Nephron progenitor cell (in vitro differentiated cells): Measurements from ENCODE around the gene CDK11A.
"Not testable (repeated sequence)": the region's sequence is repeated elsewhere in the genome, so short reads cannot be mapped to it uniquely, and the experiment has no call there.

Experiments used
- DNase-seq: peaks from one replicate; pipeline ENCODE4 v3.0.0; 2021
- H3K27ac Mint-ChIP-seq: 2 replicates; pipeline ENCODE4 v1.8.0; 2021; ENCODE audit warnings: mild to moderate bottlenecking, moderate library complexity, mixed read lengths
- H3K27me3 Mint-ChIP-seq: 2 replicates; pipeline ENCODE4 v1.8.0; 2021; ENCODE audit warnings: mild to moderate bottlenecking, low read depth, mixed read lengths; ENCODE audit not compliant: poor library complexity
- H3K36me3 Mint-ChIP-seq: 2 replicates; pipeline ENCODE4 v1.8.0; 2021; ENCODE audit warnings: low read depth, mixed read lengths
- H3K4me1 Mint-ChIP-seq: 2 replicates; pipeline ENCODE4 v1.8.0; 2021; ENCODE audit warnings: mixed read lengths
- H3K4me3 Mint-ChIP-seq: 2 replicates; pipeline ENCODE4 v1.8.0; 2021; ENCODE audit warnings: mild to moderate bottlenecking, moderate library complexity, mixed read lengths
- H3K9me3 Mint-ChIP-seq: 2 replicates; pipeline ENCODE4 v1.8.0; 2021; ENCODE audit warnings: mild to moderate bottlenecking, moderate library complexity, mixed read lengths
- CTCF ChIP-seq: fragments of 200-600 bp; sonication (generic); IDR thresholded peaks from 2 replicates; pipeline ENCODE4 v1.5.0; 2021; ENCODE audit warnings: antibody characterized with exemption

The CDK11A gene

GRCh38 chr1:1678581-1679380 lies 45.4 kb downstream of the CDK11A start:
- no peaks in the 10 kb centered on the region for H3K9me3 Mint-ChIP-seq
- H3K27me3 Mint-ChIP-seq = no peaks in the 10 kb centered on the region
- no peak overlapping the region for H3K4me3 Mint-ChIP-seq
- peaks cover 31% of the 10 kb centered on the region for H3K36me3 Mint-ChIP-seq
- DNase-seq = no peak
- TF ChIP-seq CTCF = no peak
- H3K27ac Mint-ChIP-seq = peak overlapping the region; percentile 91
- peaks cover 38% of the 10 kb centered on the region for H3K4me1 Mint-ChIP-seq

GRCh38 chr1:1677718-1678580 lies 46.2 kb downstream of the CDK11A start:
- Mint-ChIP-seq H3K9me3 (no peaks in the 10 kb centered on the region), H3K4me3 (no peak overlapping the region), H3K27ac (peak overlapping the region; percentile 92), H3K36me3 (peaks cover 32% of the 10 kb centered on the region), H3K27me3 (no peaks in the 10 kb centered on the region), H3K4me1 (peaks cover 30% of the 10 kb centered on the region)
- TF ChIP-seq CTCF = no peak
- DNase-seq = no peak

GRCh38 chr1:1676087-1676486 lies 48.1 kb downstream of the CDK11A start:
- not testable (repeated sequence) for H3K4me3 Mint-ChIP-seq, DNase-seq, H3K27ac Mint-ChIP-seq, H3K27me3 Mint-ChIP-seq, H3K9me3 Mint-ChIP-seq
- H3K36me3 Mint-ChIP-seq = peaks cover 41% of the 10 kb centered on the region
- H3K4me1 Mint-ChIP-seq = peaks cover 21% of the 10 kb centered on the region

- not testable (repeated sequence) for DNase-seq, H3K27me3 Mint-ChIP-seq, H3K4me3 Mint-ChIP-seq, H3K9me3 Mint-ChIP-seq, H3K27ac Mint-ChIP-seq
- Mint-ChIP-seq H3K36me3 (peaks cover 42% of the 10 kb centered on the region), H3K4me1 (peaks cover 21% of the 10 kb centered on the region)
Observed at GRCh38 chr1:1675218-1675617, 48.9 kb downstream of the CDK11A start.

- peaks cover 42% of the 10 kb centered on the region for H3K36me3 Mint-ChIP-seq
- not testable (repeated sequence) for H3K9me3 Mint-ChIP-seq, H3K27ac Mint-ChIP-seq, H3K27me3 Mint-ChIP-seq, H3K4me3 Mint-ChIP-seq, DNase-seq
- peaks cover 21% of the 10 kb centered on the region for H3K4me1 Mint-ChIP-seq
Observed at GRCh38 chr1:1674806-1675205, 49.4 kb downstream of the CDK11A start.

GRCh38 chr1:1672181-1672965 lies 51.8 kb downstream of the CDK11A start:
- no peak for DNase-seq
- H3K4me1 Mint-ChIP-seq = no peaks in the 10 kb centered on the region
- TF ChIP-seq CTCF = no peak
- H3K4me3 Mint-ChIP-seq = no peak overlapping the region
- no peaks in the 10 kb centered on the region for H3K9me3 Mint-ChIP-seq
- H3K27me3 Mint-ChIP-seq = no peaks in the 10 kb centered on the region
- H3K36me3 Mint-ChIP-seq = peaks cover 31% of the 10 kb centered on the region
- H3K27ac Mint-ChIP-seq = no peak overlapping the region
